ENCODE measurements around the gene RGS7. TPM values are rescaled to one million over a fixed set of nuclear protein-coding genes. Genes with fewer than 3 reads are reported as not detected.

The RGS7 gene
- total and polyA plus RNA-seq, 2 experiments from 2014 or later, result 0.22 to 0.73 TPM

- no peaks in the 10 kb centered on the region for H3K4me1 ChIP-seq (ENCODE audit: insufficient read depth)
- H3K27ac ChIP-seq, result no peak overlapping the region
- no peak overlapping the region for H3K4me2 ChIP-seq
- H2AFZ ChIP-seq, result no peak overlapping the region
- H3K9me2 ChIP-seq (replicated peaks; ENCODE audit: insufficient read depth), result no peaks in the 10 kb centered on the region
- no peaks in the 10 kb centered on the region for H3K27me3 ChIP-seq
- no peak for TF ChIP-seq EZH2phosphoT487 (IDR thresholded peaks at IDR 0.05; ENCODE audit: low read depth, severe bottlenecking, unreplicated experiment)
- no peak for TF ChIP-seq EZH2 (IDR thresholded peaks at IDR 0.05; ENCODE audit: borderline replicate concordance)
- TF ChIP-seq CTCF (IDR thresholded peaks at IDR 0.05; ENCODE audit: poor library complexity), result no peak
- no peak for DNase-seq (ENCODE audit: low spot score)
- H4K20me1 ChIP-seq (ENCODE audit: insufficient read depth, poor library complexity, severe bottlenecking), result no peaks in the 10 kb centered on the region
- H3K36me3 ChIP-seq (replicated peaks; ENCODE audit: insufficient read depth, low read depth), result no peaks in the 10 kb centered on the region
- WGBS (ENCODE audit: low lambda C conversion rate, missing lambda C conversion rate), result 76% methylated on average over 3 of the region's 3 CpGs
- no peaks in the 10 kb centered on the region for H3K79me2 ChIP-seq
- no peak overlapping the region for H3K4me3 ChIP-seq
- H3K9me3 ChIP-seq (ENCODE audit: low read depth), result no peaks in the 10 kb centered on the region
These were observed 40.6 kb downstream of the RGS7 start for GRCh38 chr1:241316372-241316771.

DNA sequence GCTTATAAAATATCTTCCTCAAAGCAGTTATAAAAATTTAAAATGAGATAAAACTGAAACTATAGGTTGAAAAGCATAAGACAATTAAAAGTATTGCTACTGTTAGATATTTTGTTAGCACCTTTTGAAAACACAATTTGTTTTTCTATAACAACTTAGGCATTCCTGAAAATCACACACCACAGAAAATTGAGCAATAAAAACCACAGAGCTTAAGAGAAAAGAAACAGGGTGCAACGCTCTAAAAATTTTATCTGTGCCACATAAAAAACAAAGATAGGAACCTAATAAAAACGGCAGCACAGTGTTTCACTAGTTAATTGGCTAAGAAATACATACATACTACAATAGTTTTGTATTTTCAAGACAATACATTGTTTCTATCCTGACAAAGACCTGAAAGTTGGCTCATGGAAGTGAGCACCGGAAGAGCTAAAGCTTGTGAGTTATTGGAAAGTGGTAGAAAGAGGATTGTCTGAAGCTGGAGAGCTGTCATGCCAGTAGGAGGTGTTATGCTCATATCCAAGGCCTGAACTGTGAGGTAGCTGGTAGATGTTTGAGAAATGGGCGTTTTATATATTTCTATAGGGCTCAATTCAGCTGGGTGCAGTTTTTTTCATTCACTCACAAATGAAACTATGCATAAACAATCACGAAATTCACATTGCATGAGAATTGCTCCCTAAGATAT, 45.8 kb downstream of the RGS7 start:
- Histone ChIP-seq H3K27ac (no peak overlapping the region), H3K27me3 (no peaks in the 10 kb centered on the region), H3K79me2 (no peaks in the 10 kb centered on the region), H3K4me2 (no peak overlapping the region), H3K4me3 (no peak overlapping the region), H4K20me1 (ENCODE audit: insufficient read depth, poor library complexity, severe bottlenecking) (no peaks in the 10 kb centered on the region), H3K9me2 (replicated peaks; ENCODE audit: insufficient read depth) (no peaks in the 10 kb centered on the region), H3K4me1 (ENCODE audit: insufficient read depth) (no peaks in the 10 kb centered on the region), H3K9me3 (ENCODE audit: low read depth) (no peaks in the 10 kb centered on the region), H3K36me3 (replicated peaks; ENCODE audit: insufficient read depth, low read depth) (no peaks in the 10 kb centered on the region), H2AFZ (no peak overlapping the region)
- 70% methylated on average over 5 of the region's 5 CpGs for WGBS (ENCODE audit: low lambda C conversion rate, missing lambda C conversion rate)
- TF ChIP-seq CTCF (IDR thresholded peaks at IDR 0.05; ENCODE audit: poor library complexity) (no peak), EZH2phosphoT487 (IDR thresholded peaks at IDR 0.05; ENCODE audit: low read depth, severe bottlenecking, unreplicated experiment) (no peak)
- no peak for DNase-seq (ENCODE audit: low spot score)

DNA sequence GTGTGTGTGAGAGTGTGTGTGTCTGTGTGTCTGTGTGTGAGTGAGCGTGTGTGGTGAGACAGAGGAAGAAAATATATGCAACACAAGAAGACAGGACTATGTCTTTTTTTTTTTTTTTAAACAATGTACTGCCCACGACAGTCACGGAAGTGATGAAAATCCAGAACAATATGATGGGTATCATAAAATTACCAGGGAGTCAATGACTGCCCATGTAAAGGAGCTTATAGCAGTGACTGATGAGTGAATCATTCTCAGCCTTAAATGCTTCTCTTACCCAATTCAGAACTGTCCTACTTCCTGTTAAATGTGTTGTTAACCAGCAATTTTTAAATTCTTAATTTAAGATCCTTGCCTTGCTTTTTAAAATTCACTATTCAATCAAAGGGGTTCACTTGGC, 46.6 kb downstream of the RGS7 start:
- no peaks in the 10 kb centered on the region for H3K9me3 ChIP-seq (ENCODE audit: low read depth)
- H2AFZ ChIP-seq, result no peak overlapping the region
- H4K20me1 ChIP-seq (ENCODE audit: insufficient read depth, poor library complexity, severe bottlenecking), result no peaks in the 10 kb centered on the region
- H3K27ac ChIP-seq, result no peak overlapping the region
- H3K4me1 ChIP-seq (ENCODE audit: insufficient read depth), result no peaks in the 10 kb centered on the region
- no peaks in the 10 kb centered on the region for H3K79me2 ChIP-seq
- H3K4me3 ChIP-seq, result no peak overlapping the region
- H3K27me3 ChIP-seq, result no peaks in the 10 kb centered on the region
- TF ChIP-seq EZH2 (IDR thresholded peaks at IDR 0.05; ENCODE audit: borderline replicate concordance) (no peak), CTCF (IDR thresholded peaks at IDR 0.05; ENCODE audit: poor library complexity) (no peak), EZH2phosphoT487 (IDR thresholded peaks at IDR 0.05; ENCODE audit: low read depth, severe bottlenecking, unreplicated experiment) (no peak)
- 86% methylated on average over 3 of the region's 3 CpGs for WGBS (ENCODE audit: low lambda C conversion rate, missing lambda C conversion rate)
- no peaks in the 10 kb centered on the region for H3K36me3 ChIP-seq (replicated peaks; ENCODE audit: insufficient read depth, low read depth)
- H3K4me2 ChIP-seq, result no peak overlapping the region
- no peak for DNase-seq (ENCODE audit: low spot score)
- no peaks in the 10 kb centered on the region for H3K9me2 ChIP-seq (replicated peaks; ENCODE audit: insufficient read depth)

Data from hepatocyte (in vitro differentiated cells).